GM21381 (cell line): Measurements from ENCODE around the gene KRTAP6-2.

ENCODE experiments used
- ATAC-seq: cut with Tn5 transposase; IDR thresholded peaks from one replicate; pipeline ENCODE4 v1.9.1; 2021; ENCODE audit warnings: mild to moderate bottlenecking, moderate library complexity; ENCODE audit not compliant: unreplicated experiment

KRTAP6-2 gene

GRCh38 chr21:30577766-30578165 is 20.9 kb downstream of the KRTAP6-2 start:
- ATAC-seq = no peak

DNA sequence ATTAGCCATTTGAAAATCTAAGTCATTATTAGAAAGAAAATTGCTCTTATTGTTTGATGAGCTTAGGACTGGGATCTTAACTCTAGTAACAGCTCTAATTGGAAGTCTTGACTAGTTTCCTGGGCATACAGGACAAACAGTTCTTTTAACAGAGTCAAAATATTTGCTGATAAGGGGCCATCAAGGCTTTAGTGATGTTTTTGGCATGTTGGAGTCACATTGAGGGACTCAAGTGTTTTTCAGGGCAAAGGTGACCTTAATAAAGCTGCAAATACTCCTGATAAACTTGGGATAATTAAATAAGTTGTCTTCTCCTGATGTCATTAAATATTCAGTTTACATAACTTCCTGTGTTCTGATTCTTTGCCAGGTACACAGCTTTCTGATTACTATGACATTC is 31.1 kb downstream of the KRTAP6-2 start:
- no peak for ATAC-seq

GRCh38 chr21:30563630-30564029 is 35.1 kb downstream of the KRTAP6-2 start:
- ATAC-seq = no peak

DNA sequence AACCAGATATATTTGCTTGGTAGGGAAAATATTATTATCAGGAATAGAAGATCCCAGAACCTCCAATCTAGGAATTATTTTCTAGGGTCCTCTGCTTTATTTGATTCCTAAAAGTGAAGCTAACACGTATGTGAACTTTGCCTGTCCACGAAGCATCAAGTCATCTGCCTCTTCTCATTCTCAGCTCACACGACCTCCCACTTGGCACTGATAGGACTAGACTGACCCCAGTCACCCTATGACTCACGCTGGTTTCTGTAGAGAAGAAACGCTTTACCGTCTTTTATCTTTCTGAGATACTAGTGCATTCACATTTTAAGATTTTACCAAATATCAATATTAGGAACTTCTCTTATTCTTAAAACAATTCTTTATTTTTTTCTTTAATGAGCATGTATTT is 35.6 kb downstream of the KRTAP6-2 start:
- no peak for ATAC-seq

DNA sequence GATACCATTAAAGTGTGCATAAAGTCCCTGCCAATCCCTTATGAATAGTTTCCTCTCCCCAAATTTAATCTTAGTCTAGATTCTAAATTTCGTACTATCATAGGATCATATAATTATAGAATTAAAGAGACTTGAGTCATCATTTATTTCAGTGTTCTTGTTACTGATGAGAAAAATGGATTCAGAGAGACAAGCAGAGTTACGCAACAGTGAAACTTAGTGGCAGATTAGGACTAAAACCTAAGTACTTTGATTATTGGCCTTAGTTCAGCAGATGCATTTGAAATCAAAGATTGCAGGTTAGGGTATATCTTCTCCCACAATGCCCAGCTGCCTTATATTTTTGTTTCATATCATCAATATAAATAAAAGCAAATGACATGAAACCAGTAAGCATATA is 36.7 kb downstream of the KRTAP6-2 start:
- no peak for ATAC-seq

GRCh38 chr21:30561264-30561895 is 37.3 kb downstream of the KRTAP6-2 start, which contains the start of gene KRTAP19-7:
TSS of gene KRTAP19-7 (minus strand) at chr21:30561314. CDS start at chr21:30561289, 25 bp downstream.
- ATAC-seq = no peak

DNA sequence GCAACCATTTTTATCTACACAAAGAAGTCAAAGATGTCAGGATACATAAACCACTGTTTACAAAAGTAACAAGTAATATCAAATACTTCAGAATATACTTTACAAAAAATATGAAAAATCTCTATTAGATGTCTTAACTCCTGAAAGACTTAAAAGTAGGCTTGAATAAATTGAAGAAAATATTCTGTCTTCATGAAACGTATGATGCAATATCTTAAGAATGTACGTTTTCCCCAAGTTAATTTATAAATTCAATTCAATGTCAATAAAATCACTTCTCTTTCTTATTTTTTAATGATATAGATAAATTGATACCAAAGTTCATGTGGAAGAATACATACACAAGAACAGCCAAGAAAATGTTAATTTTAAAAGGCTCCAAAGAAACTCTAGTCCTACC is 43.6 kb downstream of the KRTAP6-2 start:
- no peak for ATAC-seq

DNA sequence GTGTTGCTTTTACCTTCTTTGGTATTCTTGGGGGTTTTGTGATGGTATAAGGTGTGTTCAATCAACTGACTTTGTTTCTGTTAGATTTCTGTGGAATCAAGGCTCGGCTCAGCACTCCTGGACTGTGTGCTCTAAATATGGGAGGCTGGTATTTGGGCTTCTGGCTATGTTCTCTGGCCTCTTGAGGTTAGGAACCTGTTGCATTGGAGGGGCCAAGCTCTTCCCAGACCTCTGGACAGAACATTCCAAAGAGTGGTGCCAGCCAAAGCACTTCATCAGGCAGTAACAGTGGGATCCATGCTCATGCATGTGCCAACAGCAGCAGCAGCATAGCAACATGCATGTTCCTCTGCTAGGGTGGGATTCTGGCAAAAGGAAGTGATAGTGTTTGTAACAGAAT is 45.9 kb downstream of the KRTAP6-2 start:
- ATAC-seq = no peak
